ENCODE results near the gene NRM.

NRM gene

GRCh38 chr6:30644769-30645168 lies 46.0 kb downstream of the NRM start:
- TF ChIP-seq, protein P1, sequence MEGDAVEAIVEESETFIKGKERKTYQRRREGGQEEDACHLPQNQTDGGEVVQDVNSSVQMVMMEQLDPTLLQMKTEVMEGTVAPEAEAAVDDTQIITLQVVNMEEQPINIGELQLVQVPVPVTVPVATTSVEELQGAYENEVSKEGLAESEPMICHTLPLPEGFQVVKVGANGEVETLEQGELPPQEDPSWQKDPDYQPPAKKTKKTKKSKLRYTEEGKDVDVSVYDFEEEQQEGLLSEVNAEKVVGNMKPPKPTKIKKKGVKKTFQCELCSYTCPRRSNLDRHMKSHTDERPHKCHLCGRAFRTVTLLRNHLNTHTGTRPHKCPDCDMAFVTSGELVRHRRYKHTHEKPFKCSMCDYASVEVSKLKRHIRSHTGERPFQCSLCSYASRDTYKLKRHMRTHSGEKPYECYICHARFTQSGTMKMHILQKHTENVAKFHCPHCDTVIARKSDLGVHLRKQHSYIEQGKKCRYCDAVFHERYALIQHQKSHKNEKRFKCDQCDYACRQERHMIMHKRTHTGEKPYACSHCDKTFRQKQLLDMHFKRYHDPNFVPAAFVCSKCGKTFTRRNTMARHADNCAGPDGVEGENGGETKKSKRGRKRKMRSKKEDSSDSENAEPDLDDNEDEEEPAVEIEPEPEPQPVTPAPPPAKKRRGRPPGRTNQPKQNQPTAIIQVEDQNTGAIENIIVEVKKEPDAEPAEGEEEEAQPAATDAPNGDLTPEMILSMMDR (conservative IDR thresholded peaks at IDR 0.05; ENCODE audit: control insufficient read depth, insufficient read depth, low read depth, low read length) = no peak
- H3K4me3 ChIP-seq (ENCODE audit: control insufficient read depth, low read depth, low read length) = no peak overlapping the region
- DNase-seq (ENCODE audit: low read depth) = no peak

GRCh38 chr6:30643656-30644055 lies 47.1 kb downstream of the NRM start:
- no peak overlapping the region for H3K4me3 ChIP-seq (ENCODE audit: control insufficient read depth, low read depth, low read length)
- TF ChIP-seq, protein P1 (conservative IDR thresholded peaks at IDR 0.05; ENCODE audit: control insufficient read depth, insufficient read depth, low read depth, low read length) = no peak
- no peak for DNase-seq (ENCODE audit: low read depth)

GRCh38 chr6:30641048-30641447 lies 49.7 kb downstream of the NRM start:
- H3K4me3 ChIP-seq (ENCODE audit: control insufficient read depth, low read depth, low read length) = no peak overlapping the region
- TF ChIP-seq, protein P1 (conservative IDR thresholded peaks at IDR 0.05; ENCODE audit: control insufficient read depth, insufficient read depth, low read depth, low read length) = no peak
- DNase-seq (ENCODE audit: low read depth) = no peak

DNA sequence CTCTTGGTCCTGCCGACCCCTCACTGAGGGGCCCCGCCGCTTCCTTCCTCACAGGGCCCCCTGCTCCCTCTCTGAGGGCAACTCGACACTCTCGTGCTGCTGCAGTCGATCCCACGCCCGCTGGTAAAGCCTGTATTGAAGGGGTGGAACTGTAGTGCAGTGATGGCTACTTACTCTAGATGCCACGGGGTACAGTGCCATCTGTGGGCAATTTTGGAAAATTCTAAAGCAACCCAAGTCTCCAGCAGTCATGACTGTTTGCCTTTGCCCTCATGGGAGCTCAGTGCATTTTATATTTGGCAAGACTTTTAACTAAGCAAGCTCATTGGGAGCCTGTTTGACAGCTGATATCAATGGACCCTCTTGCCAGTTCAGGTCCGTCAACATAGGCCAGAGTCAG lies 50.3 kb downstream of the NRM start:
- TF ChIP-seq, protein P1 (conservative IDR thresholded peaks at IDR 0.05; ENCODE audit: control insufficient read depth, insufficient read depth, low read depth, low read length) = no peak
- DNase-seq (ENCODE audit: low read depth) = no peak
- no peak overlapping the region for H3K4me3 ChIP-seq (ENCODE audit: control insufficient read depth, low read depth, low read length)

Data from fibroblast of mammary gland (primary cell).